ENCODE results near the gene EPB41L1. TPM values are rescaled to one million over a fixed set of nuclear protein-coding genes. Genes with fewer than 3 reads are reported as not detected.
A peak's percentile ranks its signal among the peaks of the same experiment; 100 is the strongest.

EPB41L1 gene
- total and polyA plus RNA-seq, 2 experiments from 2014 or later: 17.0 to 19.2 TPM

DNA sequence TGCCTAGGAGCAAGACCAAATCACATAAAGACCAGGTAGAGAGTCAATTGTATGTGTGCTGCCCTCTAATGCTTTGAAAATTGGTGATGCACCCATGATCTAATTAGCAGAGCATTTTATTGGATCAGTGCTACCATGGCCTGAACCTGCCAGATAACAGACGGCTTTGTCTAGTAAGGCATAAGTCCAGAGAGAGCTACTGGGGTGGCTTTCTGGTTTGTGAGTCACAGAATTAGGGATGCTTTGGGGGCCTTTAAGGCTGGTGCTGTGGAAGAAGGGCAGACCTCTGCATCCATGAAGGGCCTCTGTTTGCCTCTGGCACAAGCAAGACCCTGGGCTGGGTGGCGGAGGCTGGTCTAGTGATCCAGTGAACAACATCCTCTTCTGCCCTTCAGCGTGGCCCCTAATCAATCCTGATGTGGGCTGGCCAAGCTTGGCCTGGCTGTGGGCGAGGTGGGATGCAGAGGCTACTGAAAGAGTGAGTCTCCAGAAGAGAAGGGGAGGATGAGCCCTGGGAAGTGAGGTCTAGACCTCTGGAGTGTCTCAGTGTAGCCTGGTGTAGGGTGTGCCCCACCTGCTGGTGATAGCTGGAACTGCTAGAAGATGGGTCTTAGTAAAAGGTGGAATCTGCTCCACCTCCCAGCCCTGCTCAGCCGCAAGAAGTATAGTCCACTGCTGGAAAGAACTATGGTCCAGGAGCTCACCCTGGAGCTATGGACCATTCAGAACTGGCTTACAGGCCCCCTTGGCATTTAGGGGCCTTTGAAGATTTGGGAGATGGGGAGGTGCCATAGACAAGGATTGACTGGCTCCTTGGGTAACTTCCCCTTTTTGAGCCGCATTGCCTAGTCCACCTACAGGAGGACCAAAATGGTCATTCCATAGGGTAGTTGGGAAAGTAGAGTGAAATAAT, 45.1 kb downstream of the EPB41L1 start:
- Histone ChIP-seq H3K4me1 (ENCODE audit: insufficient read depth) (no peaks in the 10 kb centered on the region), H3K27ac (no peak overlapping the region), H3F3A (ENCODE audit: insufficient read depth) (no peaks in the 10 kb centered on the region), H3K36me3 (ENCODE audit: low read depth) (no peaks in the 10 kb centered on the region), H3K9me3 (ENCODE audit: low read depth) (no peaks in the 10 kb centered on the region), H3K4me3 (no peak overlapping the region), H3K4me2 (ENCODE audit: unreplicated experiment) (no peak overlapping the region), H4K20me1 (ENCODE audit: insufficient read depth) (no peaks in the 10 kb centered on the region), H2AFZ (no peak overlapping the region), H3K79me2 (ENCODE audit: insufficient read depth) (no peaks in the 10 kb centered on the region), H3K27me3 (replicated peaks; ENCODE audit: insufficient read depth) (no peaks in the 10 kb centered on the region), H3K9ac (no peak overlapping the region), H3K9me2 (ENCODE audit: insufficient read depth) (no peaks in the 10 kb centered on the region)
- DNase-seq: peak; percentile 71
- no peak for TF ChIP-seq EZH2phosphoT487 (IDR thresholded peaks at IDR 0.05; ENCODE audit: insufficient read depth, low read depth)
- TF ChIP-seq EZH2 (IDR thresholded peaks at IDR 0.05; ENCODE audit: insufficient read depth, poor library complexity, severe bottlenecking): no peak
- 57 to 60% methylated on average over 6 of the region's 6 CpGs for WGBS, 2 experiments (ENCODE audit: low coverage in 1 of 2, low lambda C conversion rate in 2 of 2, missing lambda C conversion rate in 2 of 2)
- in situ Hi-C loops (cut with MboI): loop anchor here (10.0 kb wide), 1 partner anchor 235 kb away; no protein-coding TSS in a partner anchor

DNA sequence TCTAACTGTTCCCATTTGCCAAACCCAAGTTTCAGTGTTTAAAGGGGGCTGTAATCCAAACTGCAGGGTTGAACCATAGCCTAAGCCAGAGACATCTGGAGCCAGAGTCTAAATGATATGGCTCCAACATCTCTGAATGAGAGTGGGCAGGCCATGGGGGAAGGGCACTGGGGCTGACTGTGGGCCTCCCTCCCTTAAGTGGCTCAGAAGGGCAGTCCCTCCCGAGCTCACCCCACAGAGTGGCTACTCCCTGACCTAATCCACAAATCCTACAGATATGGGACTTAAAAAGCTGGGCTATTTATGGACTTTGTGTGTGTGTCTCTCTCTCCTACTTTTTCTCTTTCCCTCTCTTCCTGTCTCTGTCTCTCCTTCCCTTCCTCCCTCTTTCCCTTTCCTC, 45.9 kb downstream of the EPB41L1 start:
- Histone ChIP-seq H2AFZ (no peak overlapping the region), H3K27me3 (replicated peaks; ENCODE audit: insufficient read depth) (no peaks in the 10 kb centered on the region), H3K79me2 (ENCODE audit: insufficient read depth) (no peaks in the 10 kb centered on the region), H3K9me3 (ENCODE audit: low read depth) (no peaks in the 10 kb centered on the region), H3K4me2 (ENCODE audit: unreplicated experiment) (no peak overlapping the region), H3K4me1 (ENCODE audit: insufficient read depth) (no peaks in the 10 kb centered on the region), H3K9ac (no peak overlapping the region), H4K20me1 (ENCODE audit: insufficient read depth) (no peaks in the 10 kb centered on the region), H3K27ac (no peak overlapping the region), H3F3A (ENCODE audit: insufficient read depth) (no peaks in the 10 kb centered on the region), H3K36me3 (ENCODE audit: low read depth) (no peaks in the 10 kb centered on the region), H3K4me3 (no peak overlapping the region), H3K9me2 (ENCODE audit: insufficient read depth) (no peaks in the 10 kb centered on the region)
- 100% methylated on average over 1 of the region's 1 CpG for WGBS, 2 experiments (ENCODE audit: low coverage in 1 of 2, low lambda C conversion rate in 2 of 2, missing lambda C conversion rate in 2 of 2)
- no peak for DNase-seq
- in situ Hi-C loops (cut with MboI): loop anchor here (10.0 kb wide), 1 partner anchor 234 kb away; no protein-coding TSS in a partner anchor
- TF ChIP-seq EZH2phosphoT487 (IDR thresholded peaks at IDR 0.05; ENCODE audit: insufficient read depth, low read depth) (no peak), EZH2 (IDR thresholded peaks at IDR 0.05; ENCODE audit: insufficient read depth, poor library complexity, severe bottlenecking) (no peak)

DNA sequence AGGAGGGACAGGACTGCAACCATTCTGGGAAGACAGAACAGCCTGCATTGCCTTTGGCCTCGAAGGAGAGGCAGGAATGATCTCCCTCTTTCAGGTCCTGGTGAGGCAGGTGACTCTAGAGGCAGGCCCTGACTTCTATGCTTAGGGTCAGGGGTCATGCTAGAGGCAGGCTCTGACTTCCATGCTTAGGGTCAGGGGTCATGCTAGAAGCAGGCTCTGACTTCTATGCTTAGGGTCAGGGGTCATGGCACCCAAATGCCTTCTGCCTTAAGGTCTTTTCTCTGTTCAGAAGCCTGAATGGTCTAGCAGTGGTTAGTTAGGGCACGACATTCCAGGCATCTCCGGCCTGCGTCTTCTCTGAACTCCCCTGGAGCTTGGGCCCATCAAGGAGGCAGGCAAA, 46.7 kb downstream of the EPB41L1 start:
- no peak overlapping the region for H2AFZ ChIP-seq
- H3K27ac ChIP-seq: no peak overlapping the region
- no peaks in the 10 kb centered on the region for H3K9me2 ChIP-seq (ENCODE audit: insufficient read depth)
- TF ChIP-seq EZH2 (IDR thresholded peaks at IDR 0.05; ENCODE audit: insufficient read depth, poor library complexity, severe bottlenecking) (no peak), EZH2phosphoT487 (IDR thresholded peaks at IDR 0.05; ENCODE audit: insufficient read depth, low read depth) (no peak)
- no peaks in the 10 kb centered on the region for H3K4me1 ChIP-seq (ENCODE audit: insufficient read depth)
- no peak overlapping the region for H3K4me3 ChIP-seq
- H3K9ac ChIP-seq: no peak overlapping the region
- no peaks in the 10 kb centered on the region for H4K20me1 ChIP-seq (ENCODE audit: insufficient read depth)
- no peaks in the 10 kb centered on the region for H3K9me3 ChIP-seq (ENCODE audit: low read depth)
- no peaks in the 10 kb centered on the region for H3K79me2 ChIP-seq (ENCODE audit: insufficient read depth)
- no peak overlapping the region for H3K4me2 ChIP-seq (ENCODE audit: unreplicated experiment)
- no peaks in the 10 kb centered on the region for H3F3A ChIP-seq (ENCODE audit: insufficient read depth)
- in situ Hi-C loops (cut with MboI): loop anchor here (10.0 kb wide), 1 partner anchor 234 kb away; no protein-coding TSS in a partner anchor
- WGBS, 2 experiments (ENCODE audit: low coverage in 1 of 2, low lambda C conversion rate in 2 of 2, missing lambda C conversion rate in 2 of 2): 69 to 76% methylated on average over 4 of the region's 4 CpGs
- H3K36me3 ChIP-seq (ENCODE audit: low read depth): no peaks in the 10 kb centered on the region
- no peaks in the 10 kb centered on the region for H3K27me3 ChIP-seq (replicated peaks; ENCODE audit: insufficient read depth)
- no peak for DNase-seq

DNA sequence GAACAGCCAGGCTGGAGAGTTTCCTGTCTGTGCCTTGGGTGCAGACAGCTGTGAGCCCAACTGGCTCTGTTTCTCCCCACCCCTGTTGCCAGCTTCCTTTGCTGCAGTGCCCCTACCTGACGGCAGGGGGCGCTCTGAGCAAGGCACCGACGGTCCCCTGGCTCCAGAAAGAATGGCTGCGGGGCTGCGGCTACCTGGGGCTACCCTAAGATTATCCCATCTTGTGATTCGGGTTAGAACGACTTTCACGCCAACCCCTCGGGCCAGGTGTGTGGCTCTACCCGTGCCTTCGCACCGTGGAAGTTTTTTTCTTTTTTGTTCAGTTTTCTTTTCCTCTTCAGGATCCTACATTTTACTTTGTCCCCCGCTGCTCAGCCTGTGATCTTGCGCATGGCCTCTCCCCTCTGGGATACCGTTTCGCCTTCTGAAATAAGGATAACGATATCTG, 48.4 kb downstream of the EPB41L1 start:
- H3K27me3 ChIP-seq (replicated peaks; ENCODE audit: insufficient read depth): no peaks in the 10 kb centered on the region
- no peaks in the 10 kb centered on the region for H3K79me2 ChIP-seq (ENCODE audit: insufficient read depth)
- no peaks in the 10 kb centered on the region for H3K36me3 ChIP-seq (ENCODE audit: low read depth)
- in situ Hi-C loops (cut with MboI): loop anchor here (10.0 kb wide), 1 partner anchor 232 kb away; no protein-coding TSS in a partner anchor
- peak; percentile 55 for DNase-seq
- no peaks in the 10 kb centered on the region for H3K4me1 ChIP-seq (ENCODE audit: insufficient read depth)
- H4K20me1 ChIP-seq (ENCODE audit: insufficient read depth): no peaks in the 10 kb centered on the region
- H3F3A ChIP-seq (ENCODE audit: insufficient read depth): no peaks in the 10 kb centered on the region
- no peak overlapping the region for H3K9ac ChIP-seq
- no peaks in the 10 kb centered on the region for H3K9me3 ChIP-seq (ENCODE audit: low read depth)
- TF ChIP-seq EZH2phosphoT487 (IDR thresholded peaks at IDR 0.05; ENCODE audit: insufficient read depth, low read depth) (no peak), EZH2 (IDR thresholded peaks at IDR 0.05; ENCODE audit: insufficient read depth, poor library complexity, severe bottlenecking) (no peak)
- H2AFZ ChIP-seq: no peak overlapping the region
- H3K27ac ChIP-seq: no peak overlapping the region
- 32 to 34% methylated on average over 18 of the region's 18 CpGs for WGBS, 2 experiments (ENCODE audit: low coverage in 1 of 2, low lambda C conversion rate in 2 of 2, missing lambda C conversion rate in 2 of 2)
- no peaks in the 10 kb centered on the region for H3K9me2 ChIP-seq (ENCODE audit: insufficient read depth)
- no peak overlapping the region for H3K4me2 ChIP-seq (ENCODE audit: unreplicated experiment)
- no peak overlapping the region for H3K4me3 ChIP-seq
